Endothelial cell of umbilical vein (primary cell): ENCODE measurements around the gene ZNF362.

ENCODE experiments used
- CTCF ChIP-seq, 2 donors: IDR thresholded peaks; 1 replicate in 1 of 2; 2 replicates in 1 of 2; pipeline ENCODE4 v1.5.1; 2011; ENCODE audit warnings: low read length in 2 of 2, mild to moderate bottlenecking in 2 of 2, moderate library complexity in 2 of 2, control low read depth in 1 of 2, inconsistent platforms in 1 of 2, low read depth in 1 of 2; ENCODE audit not compliant: insufficient read depth in 1 of 2; ENCODE audit errors: extremely low read depth in 1 of 2
- EZH2 ChIP-seq: IDR thresholded peaks from 2 replicates; pipeline ENCODE4 v1.6.1; 2012; ENCODE audit warnings: borderline replicate concordance, low read depth, mild to moderate bottlenecking, moderate library complexity, low read length, inconsistent platforms; ENCODE audit not compliant: severe bottlenecking
- GATA2 ChIP-seq: IDR thresholded peaks from 2 replicates; pipeline ENCODE4 v1.7.0; 2011; ENCODE audit warnings: low read depth, mild to moderate bottlenecking, moderate library complexity, mixed read lengths, low read length; ENCODE audit not compliant: insufficient read length, insufficient read depth
- POLR2A ChIP-seq: IDR thresholded peaks from 2 replicates; pipeline ENCODE4 v1.6.1; 2012; ENCODE audit warnings: low read depth, mild to moderate bottlenecking, control low read depth, low read length
- POLR2AphosphoS5 ChIP-seq: IDR thresholded peaks from 2 replicates; pipeline ENCODE4 v1.6.1; 2012; ENCODE audit warnings: low read depth, mild to moderate bottlenecking, control low read depth, low read length, moderate library complexity; ENCODE audit not compliant: insufficient read depth

GRCh38 chr1:33261344-33261743 lies 5.1 kb downstream of the ZNF362 start:
- no peak for TF ChIP-seq CTCF (IDR thresholded peaks at IDR 0.05; ENCODE audit: extremely low read depth in 1 of 2, insufficient read depth in 1 of 2, low read depth in 1 of 2, low read length in 2 of 2)
- TF ChIP-seq POLR2A, result no peak
- no peak for TF ChIP-seq POLR2AphosphoS5
- TF ChIP-seq GATA2, result no peak
- no peak for TF ChIP-seq EZH2
